GM10266 (cell line): ENCODE data around the gene NCAM2.

ENCODE experiments used
- DNase-seq: peaks from one replicate; pipeline ENCODE4 v3.0.0; 2012; ENCODE audit errors: extremely low spot score
- TF ChIP-seq, protein P1 (sequence below): IDR thresholded peaks from 2 replicates; pipeline ENCODE4 v1.5.1; 2012; ENCODE audit warnings: mild to moderate bottlenecking, low read depth; ENCODE audit not compliant: control insufficient read depth, insufficient read depth; ENCODE audit errors: missing control alignments

Gene NCAM2

DNA sequence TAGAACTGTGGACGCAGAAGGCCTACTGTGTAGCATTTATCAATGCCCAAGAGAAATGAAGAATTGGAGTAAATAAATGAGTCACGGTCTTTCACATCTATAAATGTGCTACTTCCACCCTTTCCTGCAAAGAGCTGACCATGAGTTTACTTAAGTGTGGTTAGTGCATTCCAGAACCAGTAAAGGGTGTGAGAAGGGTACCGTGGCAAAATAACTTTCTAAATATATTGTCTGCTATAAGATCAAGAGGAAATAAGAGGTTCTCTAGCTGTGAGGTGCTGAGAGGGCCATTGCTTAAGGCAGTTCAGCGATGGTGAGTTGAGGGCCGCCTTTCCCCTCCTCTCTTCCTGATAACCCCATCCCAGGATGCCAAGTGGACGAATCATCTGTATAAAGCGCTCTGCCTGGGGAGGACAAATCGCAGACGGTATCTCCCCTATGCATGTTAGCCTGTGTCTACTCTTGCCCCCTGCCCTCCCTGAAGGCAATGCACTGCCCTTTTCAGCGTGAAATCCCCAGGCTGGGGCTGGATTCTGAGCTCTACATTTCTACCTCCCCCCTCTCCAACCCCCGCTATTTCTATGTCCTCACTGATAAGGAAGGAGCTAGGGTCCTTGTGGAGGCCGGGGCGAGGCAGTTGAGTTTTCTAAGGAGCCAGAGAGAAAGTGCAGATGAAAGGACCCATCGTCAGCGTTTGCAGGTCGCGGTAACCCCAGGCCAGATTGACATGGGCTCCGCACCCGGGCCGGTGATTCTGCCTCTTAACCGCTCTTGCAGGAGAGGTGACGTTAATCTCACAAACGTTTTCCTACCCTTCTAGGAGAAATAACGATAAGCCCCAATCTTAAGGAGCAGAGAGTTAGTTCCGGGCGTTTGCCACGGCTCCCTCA, 1.5 kb upstream of the NCAM2 start:
- TF ChIP-seq, protein P1, sequence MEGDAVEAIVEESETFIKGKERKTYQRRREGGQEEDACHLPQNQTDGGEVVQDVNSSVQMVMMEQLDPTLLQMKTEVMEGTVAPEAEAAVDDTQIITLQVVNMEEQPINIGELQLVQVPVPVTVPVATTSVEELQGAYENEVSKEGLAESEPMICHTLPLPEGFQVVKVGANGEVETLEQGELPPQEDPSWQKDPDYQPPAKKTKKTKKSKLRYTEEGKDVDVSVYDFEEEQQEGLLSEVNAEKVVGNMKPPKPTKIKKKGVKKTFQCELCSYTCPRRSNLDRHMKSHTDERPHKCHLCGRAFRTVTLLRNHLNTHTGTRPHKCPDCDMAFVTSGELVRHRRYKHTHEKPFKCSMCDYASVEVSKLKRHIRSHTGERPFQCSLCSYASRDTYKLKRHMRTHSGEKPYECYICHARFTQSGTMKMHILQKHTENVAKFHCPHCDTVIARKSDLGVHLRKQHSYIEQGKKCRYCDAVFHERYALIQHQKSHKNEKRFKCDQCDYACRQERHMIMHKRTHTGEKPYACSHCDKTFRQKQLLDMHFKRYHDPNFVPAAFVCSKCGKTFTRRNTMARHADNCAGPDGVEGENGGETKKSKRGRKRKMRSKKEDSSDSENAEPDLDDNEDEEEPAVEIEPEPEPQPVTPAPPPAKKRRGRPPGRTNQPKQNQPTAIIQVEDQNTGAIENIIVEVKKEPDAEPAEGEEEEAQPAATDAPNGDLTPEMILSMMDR: no peak
- no peak for DNase-seq

DNA sequence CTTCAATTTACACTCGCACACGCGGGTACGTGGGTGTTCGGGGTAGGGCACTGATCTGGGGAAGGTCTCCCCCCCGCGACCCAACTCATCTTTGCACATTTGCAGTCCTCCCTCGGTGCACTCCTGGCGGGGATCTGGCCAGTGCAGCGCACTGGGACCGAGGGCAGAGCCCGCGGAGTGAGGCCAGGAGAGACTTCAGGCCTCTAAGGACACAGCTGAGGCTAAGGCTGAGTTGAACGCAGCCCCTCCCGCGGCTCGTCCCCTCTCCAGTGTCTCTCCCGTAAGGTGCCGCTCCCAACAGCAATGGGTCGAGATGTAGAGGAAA, 936 bp upstream of the NCAM2 start:
- TF ChIP-seq, protein P1: no peak
- DNase-seq: no peak

DNA sequence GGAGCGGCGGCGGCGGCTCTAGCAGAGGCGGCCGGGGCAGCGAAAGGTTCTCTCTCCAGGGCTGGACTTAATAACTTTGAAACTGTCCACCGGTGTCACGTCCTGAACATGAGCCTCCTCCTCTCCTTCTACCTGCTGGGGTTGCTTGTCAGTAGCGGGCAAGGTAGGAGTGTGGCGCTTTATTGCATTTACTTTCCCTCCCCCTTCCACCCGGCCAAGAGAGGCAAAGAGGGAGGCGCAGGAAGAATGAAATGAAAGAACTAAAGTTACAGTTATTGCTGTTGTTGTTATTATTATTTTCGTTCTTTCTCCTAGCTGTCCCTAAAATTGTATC, 214 bp downstream of the NCAM2 start:
- TF ChIP-seq, protein P1: no peak
- peak; percentile 15 for DNase-seq

DNA sequence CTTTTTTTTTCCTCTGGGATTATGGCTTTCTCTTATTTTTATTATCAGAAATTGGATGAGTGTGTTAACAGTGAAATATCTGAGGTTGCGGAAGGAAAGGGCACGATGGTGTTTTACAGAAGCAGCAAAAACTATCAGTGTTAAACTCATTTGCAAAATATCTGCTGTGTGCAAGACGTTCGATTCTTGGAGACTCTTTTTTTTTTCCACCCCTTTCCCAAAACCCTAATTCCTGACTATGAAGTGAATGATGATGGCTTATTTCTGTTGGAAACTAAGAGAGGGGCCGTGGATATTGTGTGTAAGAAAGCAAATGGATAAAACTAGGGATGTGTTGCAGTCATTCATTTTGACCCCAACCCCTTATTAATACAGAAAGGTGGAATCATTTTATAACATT, 677 bp downstream of the NCAM2 start:
- no peak for DNase-seq
- TF ChIP-seq, protein P1: no peak

GRCh38 chr21:20999659-21000058, 1.4 kb downstream of the NCAM2 start:
- peak; percentile 49 for DNase-seq
- TF ChIP-seq, protein P1: peak; percentile 55

DNA sequence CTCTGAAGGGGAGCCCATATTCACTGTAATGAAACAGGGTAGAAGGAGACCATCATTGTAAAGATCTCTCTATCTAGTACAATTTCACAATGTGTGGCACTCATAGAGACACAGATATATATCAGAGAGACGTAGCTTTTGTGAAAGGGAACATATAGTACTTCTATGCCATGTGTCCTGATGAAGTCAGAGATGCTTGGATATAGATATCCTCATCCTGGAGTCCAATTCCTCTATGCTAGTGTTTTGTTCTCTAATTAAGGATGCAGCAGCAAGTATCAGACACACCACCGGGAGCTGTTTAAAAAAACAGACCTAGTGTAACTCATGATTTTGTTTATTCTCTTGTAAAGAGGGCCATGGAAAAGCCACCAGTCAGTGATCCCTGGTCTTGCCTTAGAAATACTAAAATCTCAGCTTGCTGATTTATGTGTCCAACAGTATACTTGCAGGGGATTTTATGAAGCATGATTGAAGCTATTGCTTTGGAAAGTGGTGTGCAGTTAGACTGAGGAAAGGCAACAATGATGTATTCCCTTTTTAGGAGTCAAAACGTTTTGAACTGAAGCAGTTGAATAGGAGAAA, 2.5 kb downstream of the NCAM2 start:
- no peak for DNase-seq
- TF ChIP-seq, protein P1: no peak

DNA sequence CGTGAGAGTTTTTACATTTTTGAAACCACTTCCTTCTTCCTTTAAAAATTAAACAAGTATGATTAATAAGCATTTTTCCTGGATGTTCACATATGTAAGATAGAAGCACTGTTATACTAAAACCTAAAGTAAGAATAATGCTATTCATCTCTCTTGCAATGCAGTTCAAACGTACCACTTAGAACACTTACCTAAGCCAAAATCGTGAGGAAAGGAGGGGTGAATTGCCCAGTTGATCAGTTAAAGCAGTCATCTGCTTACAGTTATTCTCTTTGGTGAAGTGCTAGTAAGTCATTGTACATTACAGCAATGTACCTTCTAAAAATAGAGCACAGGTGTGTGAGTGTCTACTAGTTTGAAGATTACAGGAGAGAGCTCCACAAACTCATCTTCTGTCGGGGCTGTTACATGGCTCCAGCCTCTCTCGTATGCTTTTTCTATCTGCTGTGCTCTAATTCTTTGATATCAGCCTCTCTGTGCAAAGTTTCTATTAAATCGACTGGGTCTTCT, 3.4 kb downstream of the NCAM2 start:
- TF ChIP-seq, protein P1: no peak
- DNase-seq: no peak
